Skeletal muscle cell (primary cell): ENCODE results near the gene NCDN.

Experiments
- DNase-seq: peaks from one replicate; pipeline ENCODE4 v3.0.0-alpha.2; 2010; ENCODE audit warnings: low read depth
- H3K4me3 ChIP-seq: 2 replicates; pipeline ENCODE4 v1.5.1; 2011; ENCODE audit warnings: low read depth, mild to moderate bottlenecking, control low read depth, low read length, moderate library complexity

NCDN gene

GRCh38 chr1:35546614-35547013 is 11.0 kb upstream of the NCDN start:
- H3K4me3 ChIP-seq = no peak overlapping the region
- DNase-seq = no peak

GRCh38 chr1:35553851-35554250 is 3.7 kb upstream of the NCDN start:
- H3K4me3 ChIP-seq = no peak overlapping the region
- DNase-seq = no peak

GRCh38 chr1:35554266-35555211 is 3.1 kb upstream of the NCDN start:
- H3K4me3 ChIP-seq = no peak overlapping the region
- DNase-seq = no peak

- DNase-seq = no peak
- no peak overlapping the region for H3K4me3 ChIP-seq
These were observed 2.4 kb upstream of the NCDN start for GRCh38 chr1:35555212-35555584.

GRCh38 chr1:35555601-35556477 is 1.8 kb upstream of the NCDN start:
- peak; percentile 70 for DNase-seq
- H3K4me3 ChIP-seq = peak overlapping the region; percentile 86

- no peak for DNase-seq
- H3K4me3 ChIP-seq = peak overlapping the region; percentile 86
These were observed 998 bp upstream of the NCDN start for GRCh38 chr1:35556484-35557117.

- H3K4me3 ChIP-seq = peak within 1 kb of the TSS; percentile 86
- no peak for DNase-seq
These were observed 435 bp upstream of the NCDN start, which contains the start of gene KIAA0319L for GRCh38 chr1:35557118-35557610. Gene KIAA0319L (minus strand): TSS chr1:35557403. CDS start chr1:35554491, 2,912 bp downstream.

- DNase-seq = no peak
- peak overlapping the region; percentile 86 for H3K4me3 ChIP-seq
These were observed 1.0 kb downstream of the NCDN start for GRCh38 chr1:35558374-35559316.

- DNase-seq = no peak
- H3K4me3 ChIP-seq = peak overlapping the region; percentile 86
These were observed 1.8 kb downstream of the NCDN start for GRCh38 chr1:35559317-35559944.

GRCh38 chr1:35560256-35561225 is 2.9 kb downstream of the NCDN start:
- DNase-seq = no peak
- H3K4me3 ChIP-seq = no peak overlapping the region

GRCh38 chr1:35561297-35561971 is 3.8 kb downstream of the NCDN start:
- no peak for DNase-seq
- no peak overlapping the region for H3K4me3 ChIP-seq

- H3K4me3 ChIP-seq = no peak overlapping the region
- no peak for DNase-seq
These were observed 4.5 kb downstream of the NCDN start for GRCh38 chr1:35561972-35562680.

- H3K4me3 ChIP-seq = no peak overlapping the region
- no peak for DNase-seq
These were observed 5.6 kb downstream of the NCDN start for GRCh38 chr1:35563166-35563565.

- no peak for DNase-seq
- no peak overlapping the region for H3K4me3 ChIP-seq
These were observed 6.7 kb downstream of the NCDN start for GRCh38 chr1:35564037-35564883.
